Keratinocyte (primary cell): Measurements from ENCODE around the gene RGS13. TPM values are rescaled to one million over a fixed set of nuclear protein-coding genes. Genes with fewer than 3 reads are reported as not detected.

Experiments used
- DNase-seq: peaks from one replicate; pipeline ENCODE4 v3.0.0-alpha.2; 2011; ENCODE audit warnings: low read depth, missing footprints, low spot score
- FAIRE-seq: peaks from 2 replicates; lab custom pipeline; 2011; peaks lifted over from hg19 to GRCh38; lab: Jason Lieb, UNC
- H2AFZ ChIP-seq: 2 replicates; pipeline ENCODE4 v1.6.0; 2012; ENCODE audit warnings: low read length, control low read depth, inconsistent platforms; ENCODE audit not compliant: control insufficient read depth
- H3K27ac ChIP-seq: 2 replicates; pipeline ENCODE4 v1.5.1; 2011; ENCODE audit warnings: low read length; ENCODE audit not compliant: control insufficient read depth, insufficient read depth
- H3K27me3 ChIP-seq: 3 replicates; pipeline ENCODE4 v1.6.0; 2011; ENCODE audit warnings: low read length; ENCODE audit not compliant: control insufficient read depth, insufficient read depth; ENCODE audit errors: extremely low read depth
- H3K36me3 ChIP-seq, 2 experiments: 2 replicates in 1 of 2; 3 replicates in 1 of 2; pipeline ENCODE4 v1.5.1; 2011; ENCODE audit warnings: low read length in 2 of 2, mild to moderate bottlenecking in 1 of 2; ENCODE audit not compliant: control insufficient read depth in 2 of 2, insufficient read depth in 2 of 2; ENCODE audit errors: extremely low read depth in 1 of 2
- H3K4me1 ChIP-seq: 3 replicates; pipeline ENCODE4 v1.5.1; 2011; ENCODE audit warnings: low read length; ENCODE audit not compliant: control insufficient read depth, insufficient read depth; ENCODE audit errors: extremely low read depth
- H3K4me2 ChIP-seq: 3 replicates; pipeline ENCODE4 v1.6.0; 2011; ENCODE audit warnings: low read depth, low read length; ENCODE audit not compliant: control insufficient read depth, insufficient read depth; ENCODE audit errors: extremely low read depth
- H3K4me3 ChIP-seq, 3 experiments: fragments of 200-600 bp in 1 of 3; sonication (generic) in 1 of 3; 2 replicates in 2 of 3; 3 replicates in 1 of 3; pipeline ENCODE4 v1.5.1; 2011 to 2016; ENCODE audit warnings: low read length in 3 of 3, mild to moderate bottlenecking in 3 of 3, control low read depth in 2 of 3, inconsistent platforms in 1 of 3, low read depth in 1 of 3, mixed read lengths in 1 of 3, mixed run types in 1 of 3, moderate library complexity in 1 of 3; ENCODE audit not compliant: control insufficient read depth in 2 of 3, insufficient read depth in 2 of 3; ENCODE audit errors: extremely low read depth in 1 of 3
- H3K79me2 ChIP-seq: 2 replicates; pipeline ENCODE4 v1.6.0; 2012; ENCODE audit warnings: low read length; ENCODE audit not compliant: control insufficient read depth, insufficient read depth
- H3K9ac ChIP-seq: 3 replicates; pipeline ENCODE4 v1.6.0; 2011; ENCODE audit warnings: low read length; ENCODE audit not compliant: control insufficient read depth, insufficient read depth; ENCODE audit errors: extremely low read depth
- H3K9me1 ChIP-seq: 3 replicates; pipeline ENCODE4 v1.6.0; 2011; ENCODE audit warnings: low read length; ENCODE audit not compliant: control insufficient read depth, insufficient read depth; ENCODE audit errors: extremely low read depth
- H3K9me3 ChIP-seq: 2 replicates; pipeline ENCODE4 v1.5.1; 2012; ENCODE audit warnings: low read depth, low read length; ENCODE audit not compliant: control insufficient read depth
- H4K20me1 ChIP-seq: 3 replicates; pipeline ENCODE4 v1.6.0; 2011; ENCODE audit warnings: low read length; ENCODE audit not compliant: control insufficient read depth, insufficient read depth; ENCODE audit errors: extremely low read depth
- EZH2 ChIP-seq: IDR thresholded peaks from one replicate; pipeline ENCODE4 v1.6.1; 2012; ENCODE audit warnings: inconsistent platforms, mild to moderate bottlenecking, low read length, moderate library complexity
- dilution Hi-C: fragments of 300-500 bp; cut with MboI; formaldehyde crosslinking; loops from one replicate; pipeline ENCODE4 v1.7.0; 2020; ENCODE audit warnings: low sequenced_read_pairs; ENCODE audit not compliant: extremely low pct_ligation_motif_present
- polyA plus RNA-seq, 5 experiments: library from polyadenylated mRNA; depleted of rRNA in 3 of 5; stranded (reverse) in 3 of 5; stranded (forward) in 1 of 5; unstranded in 1 of 5; fragments of >200 nt; gene quantifications; 1 replicate in 1 of 5; 2 replicates in 3 of 5; 3 replicates in 1 of 5; pipeline versions ENCODE4 v1.2.1 to v1.2.3, GENCODE V29; 2011 to 2012; ENCODE audit warnings: missing spikeins in 2 of 5, low read depth in 1 of 5, low replicate concordance in 1 of 5
- TF ChIP-seq, protein P1 (sequence below), 3 experiments: IDR thresholded peaks in 1 of 3; conservative IDR thresholded peaks in 1 of 3; optimal IDR thresholded peaks in 1 of 3; 2 replicates in 2 of 3; 3 replicates in 1 of 3; pipeline versions ENCODE3 to v1.5.1; 2011; ENCODE audit warnings: low read length in 3 of 3, mild to moderate bottlenecking in 3 of 3, moderate library complexity in 2 of 3, control low read depth in 1 of 3, inconsistent platforms in 1 of 3; ENCODE audit not compliant: insufficient read depth in 2 of 3; ENCODE audit errors: extremely low read depth in 1 of 3

RGS13 gene
- polyA plus RNA-seq, 1 donor (not counting 4 experiments of a cell fraction or from before 2014, with no cell fraction given), result not detected

- dilution Hi-C loops, result no loop called here
Observed at GRCh38 chr1:192608671-192609070, 27.3 kb upstream of the RGS13 start.

GRCh38 chr1:192609110-192610079 is 26.6 kb upstream of the RGS13 start:
- Histone ChIP-seq H4K20me1 (no peaks in the 10 kb centered on the region), H3K9me3 (no peaks in the 10 kb centered on the region), H3K27me3 (no peaks in the 10 kb centered on the region), H3K27ac (no peak overlapping the region), H2AFZ (no peak overlapping the region), H3K4me3 (no peak overlapping the region), H3K4me1 (no peaks in the 10 kb centered on the region), H3K36me3 (no peaks in the 10 kb centered on the region), H3K9me1 (no peaks in the 10 kb centered on the region), H3K79me2 (no peaks in the 10 kb centered on the region), H3K4me2 (no peak overlapping the region), H3K9ac (no peak overlapping the region)
- DNase-seq (no peak), FAIRE-seq (no peak)
- no peak for TF ChIP-seq EZH2
- TF ChIP-seq, protein P1, sequence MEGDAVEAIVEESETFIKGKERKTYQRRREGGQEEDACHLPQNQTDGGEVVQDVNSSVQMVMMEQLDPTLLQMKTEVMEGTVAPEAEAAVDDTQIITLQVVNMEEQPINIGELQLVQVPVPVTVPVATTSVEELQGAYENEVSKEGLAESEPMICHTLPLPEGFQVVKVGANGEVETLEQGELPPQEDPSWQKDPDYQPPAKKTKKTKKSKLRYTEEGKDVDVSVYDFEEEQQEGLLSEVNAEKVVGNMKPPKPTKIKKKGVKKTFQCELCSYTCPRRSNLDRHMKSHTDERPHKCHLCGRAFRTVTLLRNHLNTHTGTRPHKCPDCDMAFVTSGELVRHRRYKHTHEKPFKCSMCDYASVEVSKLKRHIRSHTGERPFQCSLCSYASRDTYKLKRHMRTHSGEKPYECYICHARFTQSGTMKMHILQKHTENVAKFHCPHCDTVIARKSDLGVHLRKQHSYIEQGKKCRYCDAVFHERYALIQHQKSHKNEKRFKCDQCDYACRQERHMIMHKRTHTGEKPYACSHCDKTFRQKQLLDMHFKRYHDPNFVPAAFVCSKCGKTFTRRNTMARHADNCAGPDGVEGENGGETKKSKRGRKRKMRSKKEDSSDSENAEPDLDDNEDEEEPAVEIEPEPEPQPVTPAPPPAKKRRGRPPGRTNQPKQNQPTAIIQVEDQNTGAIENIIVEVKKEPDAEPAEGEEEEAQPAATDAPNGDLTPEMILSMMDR (optimal IDR thresholded peaks at IDR 0.05 in 1 of 3, IDR thresholded peaks at IDR 0.05 in 1 of 3, conservative IDR thresholded peaks at IDR 0.05 in 1 of 3; ENCODE audit: extremely low read depth in 1 of 3, insufficient read depth in 2 of 3, low read length in 3 of 3), result no peak
- dilution Hi-C loops, result no loop called here

More at GRCh38 chr1:192608671-192609070, 27.3 kb upstream of the RGS13 start:
- no peak for DNase-seq
- FAIRE-seq, result no peak
- H3K4me2 ChIP-seq, result no peak overlapping the region
- no peaks in the 10 kb centered on the region for H3K9me3 ChIP-seq
- H3K27me3 ChIP-seq, result no peaks in the 10 kb centered on the region
- no peak for TF ChIP-seq EZH2
- TF ChIP-seq, protein P1 (optimal IDR thresholded peaks at IDR 0.05 in 1 of 3, IDR thresholded peaks at IDR 0.05 in 1 of 3, conservative IDR thresholded peaks at IDR 0.05 in 1 of 3; ENCODE audit: extremely low read depth in 1 of 3, insufficient read depth in 2 of 3, low read length in 3 of 3), result no peak
- H3K9ac ChIP-seq, result no peak overlapping the region
- H3K36me3 ChIP-seq, result no peaks in the 10 kb centered on the region
- no peak overlapping the region for H2AFZ ChIP-seq
- no peaks in the 10 kb centered on the region for H3K79me2 ChIP-seq
- H3K9me1 ChIP-seq, result no peaks in the 10 kb centered on the region
- no peak overlapping the region for H3K4me3 ChIP-seq
- H3K27ac ChIP-seq, result no peak overlapping the region
- H4K20me1 ChIP-seq, result no peaks in the 10 kb centered on the region
- no peaks in the 10 kb centered on the region for H3K4me1 ChIP-seq
